Liver (tissue), 9 donors: ENCODE measurements around the gene PARL. TPM values are rescaled to one million over a fixed set of nuclear protein-coding genes. Genes with fewer than 3 reads are reported as not detected.

Experiments used
- DNase-seq: peaks from one replicate; pipeline ENCODE4 v3.0.0-alpha.2; 2017; ENCODE audit warnings: low spot score
- H3K27ac ChIP-seq, 2 donors: one replicate each; pipeline ENCODE4 v1.7.0; 2013; ENCODE audit warnings: inconsistent platforms in 2 of 2, low read length in 2 of 2, control low read depth in 1 of 2, low read depth in 1 of 2, mild to moderate bottlenecking in 1 of 2
- H3K27me3 ChIP-seq, 4 donors: one replicate each; pipeline versions ENCODE4 v1.6.1 to v1.7.0; 2013; ENCODE audit warnings: low read length in 3 of 4, inconsistent platforms in 1 of 4, mild to moderate bottlenecking in 1 of 4, moderate library complexity in 1 of 4; ENCODE audit not compliant: control insufficient read depth in 4 of 4, insufficient read depth in 4 of 4
- H3K36me3 ChIP-seq, 4 donors: one replicate each; pipeline versions ENCODE4 v1.6.1 to v1.7.0; 2013; ENCODE audit warnings: low read length in 3 of 4, mild to moderate bottlenecking in 3 of 4, low read depth in 1 of 4, moderate library complexity in 1 of 4; ENCODE audit not compliant: control insufficient read depth in 4 of 4, insufficient read depth in 3 of 4
- H3K4me1 ChIP-seq, 4 donors: one replicate each; pipeline versions ENCODE4 v1.6.1 to v1.7.0; 2013; ENCODE audit warnings: low read length in 3 of 4, mild to moderate bottlenecking in 3 of 4, moderate library complexity in 1 of 4; ENCODE audit not compliant: control insufficient read depth in 4 of 4, insufficient read depth in 4 of 4
- H3K4me3 ChIP-seq, 3 donors: one replicate each; pipeline versions ENCODE4 v1.6.1 to v1.7.0; 2013; ENCODE audit warnings: low read length in 3 of 3, control low read depth in 1 of 3, low read depth in 1 of 3, mild to moderate bottlenecking in 1 of 3
- H3K9ac ChIP-seq, 2 donors: one replicate each; pipeline ENCODE4 v1.7.0; 2013; ENCODE audit warnings: low read length in 2 of 2, mild to moderate bottlenecking in 2 of 2, moderate library complexity in 2 of 2, control low read depth in 1 of 2, low read depth in 1 of 2
- H3K9me3 ChIP-seq, 4 donors: one replicate each; pipeline versions ENCODE4 v1.6.1 to v1.7.0; 2013; ENCODE audit warnings: low read length in 3 of 4; ENCODE audit not compliant: control insufficient read depth in 4 of 4
- CTCF ChIP-seq: fragments of 150-350 bp; IDR thresholded peaks from 2 replicates; pipeline ENCODE4 v1.5.1; 2017; ENCODE audit warnings: improper control_type of control experiment, low read depth, low read length; ENCODE audit not compliant: missing input control
- EGR1 ChIP-seq, 2 donors: IDR thresholded peaks; 2 replicates each; pipeline ENCODE4 v1.6.1; 2016 to 2018; ENCODE audit warnings: antibody characterized with exemption in 2 of 2, low read depth in 2 of 2
- FOXA1 ChIP-seq: IDR thresholded peaks from 2 replicates; pipeline ENCODE4 v1.6.1; 2016; ENCODE audit warnings: antibody characterized with exemption
- FOXA2 ChIP-seq: IDR thresholded peaks from 2 replicates; pipeline ENCODE4 v1.6.1; 2016; ENCODE audit warnings: antibody characterized with exemption
- HNF4A ChIP-seq, 2 donors: conservative IDR thresholded peaks; 2 replicates each; pipeline ENCODE4 v1.6.1; 2016; ENCODE audit warnings: antibody characterized with exemption in 2 of 2, mild to moderate bottlenecking in 2 of 2
- JUND ChIP-seq, 2 donors: IDR thresholded peaks; 2 replicates each; pipeline ENCODE4 v1.6.1; 2016; ENCODE audit warnings: antibody characterized with exemption in 2 of 2
- MAX ChIP-seq: IDR thresholded peaks from 2 replicates; pipeline ENCODE4 v1.6.1; 2016; ENCODE audit warnings: antibody characterized with exemption
- NR2F2 ChIP-seq: IDR thresholded peaks from 2 replicates; pipeline ENCODE4 v1.6.1; 2016; ENCODE audit warnings: antibody characterized with exemption
- RAD21 ChIP-seq, 2 donors: IDR thresholded peaks; 2 replicates each; pipeline ENCODE4 v1.6.1; 2016; ENCODE audit warnings: antibody characterized with exemption in 2 of 2, mild to moderate bottlenecking in 2 of 2
- REST ChIP-seq: IDR thresholded peaks from 2 replicates; pipeline ENCODE4 v1.6.1; 2016; ENCODE audit warnings: antibody characterized with exemption, mild to moderate bottlenecking
- RXRA ChIP-seq, 2 donors: IDR thresholded peaks; 2 replicates each; pipeline ENCODE4 v1.6.1; 2017 to 2018; ENCODE audit warnings: antibody characterized with exemption in 2 of 2, mild to moderate bottlenecking in 1 of 2
- SP1 ChIP-seq: IDR thresholded peaks from 2 replicates; pipeline ENCODE4 v1.6.1; 2018; ENCODE audit warnings: antibody characterized with exemption, mild to moderate bottlenecking
- TAF1 ChIP-seq: conservative IDR thresholded peaks from 2 replicates; pipeline ENCODE4 v1.6.1; 2016; ENCODE audit warnings: antibody characterized with exemption, mild to moderate bottlenecking
- YY1 ChIP-seq: IDR thresholded peaks from 2 replicates; pipeline ENCODE4 v1.6.1; 2016; ENCODE audit warnings: antibody characterized with exemption, mild to moderate bottlenecking
- ZBTB33 ChIP-seq: IDR thresholded peaks from 2 replicates; pipeline ENCODE4 v1.6.1; 2016; ENCODE audit warnings: antibody characterized with exemption
- WGBS: extraction: QIAGEN DNeasy Blood & Tissue Kit; methylation state at CpG from one replicate; pipeline ENCODE4 v1.1.7; 2013; 5-methylcytosine and 5-hydroxymethylcytosine counted together
- polyA plus RNA-seq, 2 donors: library from polyadenylated mRNA; stranded (reverse) in 1 of 2; unstranded in 1 of 2; fragments of 200-250 nt in 1 of 2; fragments of >200 nt in 1 of 2; fragmentation: Nextera tagmentation in 1 of 2; extraction: Ambion mirVana in 1 of 2; gene quantifications; one replicate each; pipeline versions ENCODE4 v1.2.1 to v1.2.3, GENCODE V29; 2013 to 2015
- total RNA-seq, 2 donors: library from RNA; depleted of rRNA; stranded (reverse); fragments of >200 nt; gene quantifications; one replicate each; pipeline ENCODE4 v1.2.3, GENCODE V29; 2014
- TF ChIP-seq, protein P1 (sequence below): IDR thresholded peaks from 2 replicates; pipeline ENCODE4 v1.6.1; 2016; ENCODE audit warnings: antibody characterized with exemption
- donor health status: healthy.
- donor health status: healthy.
- donor health status: healthy.
- donor health status: healthy.
- donor health status: healthy.

Gene PARL
- total and polyA plus RNA-seq, 4 donors, result 16.1 to 32.7 (median 22.1) TPM

- H3K4me3 ChIP-seq, result no peak overlapping the region
- H3K9ac ChIP-seq, result no peak overlapping the region
- no peaks in the 10 kb centered on the region for H3K36me3 ChIP-seq
- H3K27ac ChIP-seq, result no peak overlapping the region
- no peaks in the 10 kb centered on the region for H3K27me3 ChIP-seq
- 81% methylated on average over 13 of the region's 13 CpGs for WGBS
- H3K9me3 ChIP-seq, result no peaks in the 10 kb centered on the region
- H3K4me1 ChIP-seq, result no peaks in the 10 kb centered on the region
- DNase-seq, result no peak
- no peak for TF ChIP-seq JUND (IDR thresholded peaks at IDR 0.05)
- TF ChIP-seq YY1, result no peak
- no peak for TF ChIP-seq REST
- no peak for TF ChIP-seq FOXA2
- TF ChIP-seq NR2F2, result no peak
- TF ChIP-seq RXRA (IDR thresholded peaks at IDR 0.05), result no peak
- TF ChIP-seq, protein P1, sequence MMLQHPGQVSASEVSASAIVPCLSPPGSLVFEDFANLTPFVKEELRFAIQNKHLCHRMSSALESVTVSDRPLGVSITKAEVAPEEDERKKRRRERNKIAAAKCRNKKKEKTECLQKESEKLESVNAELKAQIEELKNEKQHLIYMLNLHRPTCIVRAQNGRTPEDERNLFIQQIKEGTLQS, result no peak
Measured at GRCh38 chr3:183906234-183906921, 21.7 kb upstream of the PARL start.

- H3K4me3 ChIP-seq, result no peak overlapping the region
- DNase-seq, result no peak
Measured at GRCh38 chr3:183904833-183905780, 20.4 kb upstream of the PARL start.

More at GRCh38 chr3:183904833-183905780, 20.4 kb upstream of the PARL start:
- Histone ChIP-seq H3K9ac (no peak overlapping the region), H3K36me3 (no peaks in the 10 kb centered on the region), H3K27ac (no peak overlapping the region), H3K9me3 (no peaks in the 10 kb centered on the region), H3K4me1 (no peaks in the 10 kb centered on the region), H3K27me3 (no peaks in the 10 kb centered on the region)
- WGBS, result 73% methylated on average over 14 of the region's 14 CpGs
- TF ChIP-seq TAF1 (no peak), CTCF (no peak), EGR1 (IDR thresholded peaks at IDR 0.05; ENCODE audit: low read depth in 2 of 2) (no peak), FOXA2 (no peak), SP1 (no peak), MAX (no peak), HNF4A (conservative IDR thresholded peaks at IDR 0.05) (no peak), FOXA1 (no peak), RAD21 (IDR thresholded peaks at IDR 0.05) (no peak), ZBTB33 (no peak)
- TF ChIP-seq, protein P1, result no peak
